ENCODE data around the gene OLAH.

OLAH gene

GRCh38 chr10:15113766-15114165 lies 70.0 kb downstream of the OLAH start:
- no peak for DNase-seq (ENCODE audit: extremely low read depth, low read depth)

GRCh38 chr10:15116225-15116624 lies 72.5 kb downstream of the OLAH start:
- DNase-seq (ENCODE audit: extremely low read depth, low read depth) = no peak
- no peak for TF ChIP-seq CTCF (IDR thresholded peaks at IDR 0.05; ENCODE audit: low read depth, low read length)

More at GRCh38 chr10:15113766-15114165, 70.0 kb downstream of the OLAH start:
- TF ChIP-seq CTCF (IDR thresholded peaks at IDR 0.05; ENCODE audit: low read depth, low read length) = no peak

GRCh38 chr10:15118615-15119014 lies 74.9 kb downstream of the OLAH start:
- no peak for DNase-seq (ENCODE audit: extremely low read depth, low read depth)
- no peak for TF ChIP-seq CTCF (IDR thresholded peaks at IDR 0.05; ENCODE audit: low read depth, low read length)

GRCh38 chr10:15120523-15120922 lies 76.8 kb downstream of the OLAH start:
- no peak for DNase-seq (ENCODE audit: extremely low read depth, low read depth)
- no peak for TF ChIP-seq CTCF (IDR thresholded peaks at IDR 0.05; ENCODE audit: low read depth, low read length)

GRCh38 chr10:15121707-15122106 lies 78.0 kb downstream of the OLAH start:
- DNase-seq (ENCODE audit: extremely low read depth, low read depth) = no peak
- TF ChIP-seq CTCF (IDR thresholded peaks at IDR 0.05; ENCODE audit: low read depth, low read length) = no peak

- TF ChIP-seq CTCF (IDR thresholded peaks at IDR 0.05; ENCODE audit: low read depth, low read length) = no peak
These were observed 78.8 kb downstream of the OLAH start for GRCh38 chr10:15122477-15123030.

More at GRCh38 chr10:15122477-15123030, 78.8 kb downstream of the OLAH start:
- DNase-seq (ENCODE audit: extremely low read depth, low read depth) = no peak

Data from AG09319 (cell line).